ENCODE data around the gene NAV2.
A peak's percentile ranks its signal among the peaks of the same experiment; 100 is the strongest.

Gene NAV2

DNA sequence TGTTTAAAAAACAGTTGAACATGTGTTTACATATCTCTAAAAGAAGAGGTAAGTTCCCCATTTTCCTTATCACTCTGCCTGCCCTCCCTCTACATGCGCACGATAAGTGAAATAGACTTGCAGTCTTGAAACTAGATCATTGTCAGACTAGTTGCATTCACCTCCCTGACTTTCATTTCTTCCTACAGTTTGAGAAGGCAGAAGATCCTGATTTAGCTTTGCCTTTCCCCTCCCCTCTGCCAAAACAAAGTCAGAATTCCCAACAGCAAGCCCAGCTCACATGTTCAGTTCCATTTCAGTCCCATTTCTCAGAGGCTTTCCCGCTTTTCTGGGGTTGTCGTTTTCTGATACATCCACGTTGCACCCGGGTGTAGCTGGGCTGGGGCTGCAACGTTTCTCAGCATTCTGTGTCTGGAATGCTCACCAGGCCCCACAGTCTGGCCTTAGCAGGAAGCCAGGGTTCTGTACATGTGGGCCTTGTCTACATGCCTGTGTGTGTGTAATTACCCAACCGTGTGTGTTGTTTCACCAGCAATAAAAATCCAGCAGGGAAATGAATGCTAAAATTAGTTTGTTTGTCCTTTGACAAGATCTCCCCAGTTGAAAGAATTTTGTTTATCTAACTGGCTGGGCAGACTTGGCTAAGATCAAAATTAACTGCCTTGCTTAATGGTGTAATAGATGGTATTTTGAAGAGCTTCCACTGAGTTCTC is 268.5 kb downstream of the NAV2 start:
- peak overlapping the region; percentile 3 for H3K4me3 ChIP-seq (ENCODE audit: low read depth, low read length)
- DNase-seq (ENCODE audit: low read depth) = peak; percentile 96
- TF ChIP-seq, protein P1, sequence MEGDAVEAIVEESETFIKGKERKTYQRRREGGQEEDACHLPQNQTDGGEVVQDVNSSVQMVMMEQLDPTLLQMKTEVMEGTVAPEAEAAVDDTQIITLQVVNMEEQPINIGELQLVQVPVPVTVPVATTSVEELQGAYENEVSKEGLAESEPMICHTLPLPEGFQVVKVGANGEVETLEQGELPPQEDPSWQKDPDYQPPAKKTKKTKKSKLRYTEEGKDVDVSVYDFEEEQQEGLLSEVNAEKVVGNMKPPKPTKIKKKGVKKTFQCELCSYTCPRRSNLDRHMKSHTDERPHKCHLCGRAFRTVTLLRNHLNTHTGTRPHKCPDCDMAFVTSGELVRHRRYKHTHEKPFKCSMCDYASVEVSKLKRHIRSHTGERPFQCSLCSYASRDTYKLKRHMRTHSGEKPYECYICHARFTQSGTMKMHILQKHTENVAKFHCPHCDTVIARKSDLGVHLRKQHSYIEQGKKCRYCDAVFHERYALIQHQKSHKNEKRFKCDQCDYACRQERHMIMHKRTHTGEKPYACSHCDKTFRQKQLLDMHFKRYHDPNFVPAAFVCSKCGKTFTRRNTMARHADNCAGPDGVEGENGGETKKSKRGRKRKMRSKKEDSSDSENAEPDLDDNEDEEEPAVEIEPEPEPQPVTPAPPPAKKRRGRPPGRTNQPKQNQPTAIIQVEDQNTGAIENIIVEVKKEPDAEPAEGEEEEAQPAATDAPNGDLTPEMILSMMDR (conservative IDR thresholded peaks at IDR 0.05; ENCODE audit: low read depth, low read length) = no peak

DNA sequence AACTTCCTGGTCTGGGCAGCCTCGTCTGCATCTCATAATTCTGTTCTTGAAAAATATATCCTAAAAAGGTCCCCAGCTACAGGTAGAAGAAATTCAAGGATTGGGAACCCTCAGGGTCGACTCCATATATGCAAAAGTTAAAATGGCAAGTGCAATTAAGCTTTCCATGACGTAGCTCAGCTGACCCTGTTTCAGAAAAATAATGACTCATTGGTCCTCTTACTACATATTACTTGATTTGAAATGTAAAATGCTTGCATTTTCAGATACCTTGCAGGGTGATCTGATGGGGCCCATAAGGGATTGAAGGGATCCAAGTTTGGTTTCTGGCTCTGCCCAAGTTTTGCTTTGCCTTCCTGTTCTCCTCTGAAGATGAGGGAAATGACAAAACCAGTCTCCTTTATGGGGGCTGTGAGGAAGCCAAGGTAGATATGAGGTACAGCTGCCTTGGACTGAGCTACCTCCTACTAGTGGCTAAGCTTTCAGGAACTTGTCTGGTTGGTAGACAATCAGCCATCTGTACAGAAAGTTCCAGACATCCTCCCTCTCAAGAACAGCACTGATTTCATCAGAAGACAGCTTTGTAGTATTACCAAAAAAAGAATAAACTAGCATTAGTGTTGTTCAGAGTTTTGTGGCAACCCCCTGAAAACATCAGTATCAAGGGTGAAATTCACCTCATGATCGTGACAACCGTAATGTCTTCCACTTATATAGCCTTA is 270.3 kb downstream of the NAV2 start:
- H3K4me3 ChIP-seq (ENCODE audit: low read depth, low read length) = no peak overlapping the region
- TF ChIP-seq, protein P1 (conservative IDR thresholded peaks at IDR 0.05; ENCODE audit: low read depth, low read length) = no peak
- peak; percentile 76 for DNase-seq (ENCODE audit: low read depth)

DNA sequence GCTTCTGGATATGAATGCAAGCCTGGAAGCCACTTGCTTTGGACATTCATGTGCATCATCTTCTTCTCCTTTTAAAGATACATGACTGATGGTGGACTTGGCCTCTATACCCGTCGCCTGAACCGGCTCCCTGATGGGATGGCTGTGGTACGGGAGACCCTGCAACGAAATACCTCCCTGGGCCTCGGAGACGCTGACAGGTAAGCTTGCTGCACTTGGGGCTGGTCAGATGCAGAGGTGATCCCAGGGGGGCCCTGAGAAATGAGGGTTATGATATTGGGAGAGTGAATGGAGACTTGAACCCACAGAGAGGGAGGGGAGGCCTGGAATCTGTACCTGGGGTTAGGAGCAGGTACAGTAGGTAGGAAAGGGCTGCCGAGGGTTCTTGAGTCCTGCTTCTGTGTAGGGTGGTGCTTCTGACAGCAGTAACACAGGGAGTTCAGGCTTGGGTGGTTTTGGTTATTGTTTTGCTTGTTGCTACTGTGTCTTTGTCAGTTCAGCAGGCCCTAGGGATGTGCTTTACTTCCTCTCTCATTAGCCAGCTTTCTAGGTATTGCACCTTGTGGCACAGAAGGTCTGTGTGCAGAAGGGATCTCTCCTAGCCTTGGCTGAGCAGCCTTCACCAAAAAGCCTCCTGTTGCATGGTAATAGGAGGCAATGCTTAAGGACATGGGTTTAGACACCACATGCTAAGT is 271.6 kb downstream of the NAV2 start:
- no peak overlapping the region for H3K4me3 ChIP-seq (ENCODE audit: low read depth, low read length)
- TF ChIP-seq, protein P1 (conservative IDR thresholded peaks at IDR 0.05; ENCODE audit: low read depth, low read length) = no peak
- no peak for DNase-seq (ENCODE audit: low read depth)

GRCh38 chr11:19985111-19985510 is 272.5 kb downstream of the NAV2 start:
- no peak for DNase-seq (ENCODE audit: low read depth)
- H3K4me3 ChIP-seq (ENCODE audit: low read depth, low read length) = no peak overlapping the region
- TF ChIP-seq, protein P1 (conservative IDR thresholded peaks at IDR 0.05; ENCODE audit: low read depth, low read length) = no peak

DNA sequence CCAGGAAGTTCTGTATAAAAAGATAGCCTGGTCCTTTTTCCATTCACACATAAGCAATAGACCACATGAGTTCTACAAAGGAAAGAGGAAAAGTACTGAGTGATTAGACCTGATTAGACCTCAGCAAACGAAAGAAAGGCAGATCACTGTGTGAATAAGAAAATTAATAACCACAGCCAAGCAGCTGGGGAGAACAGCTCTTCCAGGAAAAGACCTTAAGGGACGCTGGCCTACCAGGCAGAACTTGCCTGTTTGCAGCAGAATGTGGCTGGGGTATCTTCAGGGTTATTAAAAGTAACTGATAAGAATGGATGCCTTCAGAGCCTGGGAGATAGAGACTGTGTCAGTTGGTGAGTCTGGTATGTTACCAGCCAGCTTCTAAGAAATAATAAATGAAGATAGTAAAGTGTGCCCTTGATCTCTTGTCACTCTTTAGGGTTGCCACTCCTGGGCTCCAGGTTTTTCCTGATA is 274.7 kb downstream of the NAV2 start:
- H3K4me3 ChIP-seq (ENCODE audit: low read depth, low read length) = no peak overlapping the region
- no peak for DNase-seq (ENCODE audit: low read depth)
- TF ChIP-seq, protein P1 (conservative IDR thresholded peaks at IDR 0.05; ENCODE audit: low read depth, low read length) = no peak

DNA sequence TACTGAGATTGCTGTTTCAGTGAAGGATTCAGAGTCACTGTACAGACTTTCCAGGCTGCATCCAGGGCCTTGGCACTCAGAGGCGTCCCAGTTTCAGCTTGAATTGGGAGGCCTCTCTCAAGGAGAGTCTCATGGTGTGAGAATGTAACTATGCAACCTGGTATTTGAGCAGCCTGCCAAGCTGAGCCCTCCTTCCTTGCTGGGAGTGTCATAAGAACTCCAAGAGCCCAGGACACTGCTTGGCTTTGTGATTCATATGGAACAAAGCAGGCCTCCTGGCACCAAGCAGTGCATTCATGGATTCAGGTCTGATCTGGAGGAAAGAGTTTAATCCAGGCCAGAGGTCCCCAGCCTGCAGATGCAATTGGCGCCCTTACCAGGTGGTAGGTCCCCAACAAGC is 276.0 kb downstream of the NAV2 start:
- TF ChIP-seq, protein P1 (conservative IDR thresholded peaks at IDR 0.05; ENCODE audit: low read depth, low read length) = no peak
- peak; percentile 89 for DNase-seq (ENCODE audit: low read depth)
- H3K4me3 ChIP-seq (ENCODE audit: low read depth, low read length) = no peak overlapping the region
